HPDE6-E6E7 (cell line): ENCODE measurements around the gene PCCA.
A peak's percentile ranks its signal among the peaks of the same experiment; 100 is the strongest.
"Not testable (repeated sequence)": the region's sequence is repeated elsewhere in the genome, so short reads cannot be mapped to it uniquely, and the experiment has no call there.

ENCODE experiments used
- DNase-seq: peaks from one replicate; pipeline ENCODE4 v3.0.0; 2011; ENCODE audit warnings: missing footprints; ENCODE audit errors: extremely low spot score

The PCCA gene

GRCh38 chr13:100098445-100099116 lies 9.7 kb downstream of the PCCA start:
- DNase-seq: no peak

GRCh38 chr13:100099117-100099445 lies 10.2 kb downstream of the PCCA start:
- DNase-seq: not testable (repeated sequence)

GRCh38 chr13:100100115-100100879 lies 11.4 kb downstream of the PCCA start:
- peak; percentile 43 for DNase-seq

GRCh38 chr13:100102042-100102441 lies 13.1 kb downstream of the PCCA start:
- DNase-seq: no peak

- DNase-seq: no peak
These were observed 17.1 kb downstream of the PCCA start for GRCh38 chr13:100106005-100106404.

- no peak for DNase-seq
These were observed 17.8 kb downstream of the PCCA start for GRCh38 chr13:100106705-100107104.

- no peak for DNase-seq
These were observed 20.1 kb downstream of the PCCA start for GRCh38 chr13:100108913-100109507.

GRCh38 chr13:100110269-100110668 lies 21.4 kb downstream of the PCCA start:
- no peak for DNase-seq

GRCh38 chr13:100112186-100112838 lies 23.4 kb downstream of the PCCA start:
- no peak for DNase-seq

GRCh38 chr13:100115693-100116254 lies 26.9 kb downstream of the PCCA start:
- no peak for DNase-seq

- no peak for DNase-seq
These were observed 35.4 kb downstream of the PCCA start for GRCh38 chr13:100124265-100124664.

GRCh38 chr13:100125946-100126345 lies 37.1 kb downstream of the PCCA start:
- DNase-seq: no peak

GRCh38 chr13:100128373-100128772 lies 39.5 kb downstream of the PCCA start:
- no peak for DNase-seq

- DNase-seq: no peak
These were observed 39.9 kb downstream of the PCCA start for GRCh38 chr13:100128838-100129237.

GRCh38 chr13:100129605-100130004 lies 40.7 kb downstream of the PCCA start:
- no peak for DNase-seq

- DNase-seq: no peak
These were observed 41.2 kb downstream of the PCCA start for GRCh38 chr13:100130092-100130491.

GRCh38 chr13:100130930-100131511 lies 42.1 kb downstream of the PCCA start:
- DNase-seq: no peak

- peak; percentile 95 for DNase-seq
These were observed 43.1 kb downstream of the PCCA start for GRCh38 chr13:100131863-100132574.

- DNase-seq: no peak
These were observed 50.1 kb downstream of the PCCA start for GRCh38 chr13:100138859-100139491.

- no peak for DNase-seq
These were observed 50.9 kb downstream of the PCCA start for GRCh38 chr13:100139817-100140216.

GRCh38 chr13:100140441-100140840 lies 51.5 kb downstream of the PCCA start:
- DNase-seq: no peak
